Lower lobe of right lung (tissue), 2 donors: ENCODE results near the gene AP3S2. TPM values are rescaled to one million over a fixed set of nuclear protein-coding genes. Genes with fewer than 3 reads are reported as not detected.
"Not testable (repeated sequence)": the region's sequence is repeated elsewhere in the genome, so short reads cannot be mapped to it uniquely, and the experiment has no call there.

Source experiments
- ATAC-seq, 2 donors: fragments of 200-7000 bp; cut with Tn5 transposase; one replicate each; pipeline ENCODE4 v1.9.1; 2020 to 2022; ENCODE audit warnings: mild to moderate bottlenecking in 2 of 2, moderate library complexity in 2 of 2
- DNase-seq: peaks from one replicate; pipeline ENCODE4 v3.0.0-alpha.2; 2020
- H3K27ac ChIP-seq: fragments of 200-600 bp; one replicate; pipeline ENCODE4 v1.8.0; 2022
- H3K27me3 ChIP-seq: fragments of 200-600 bp; one replicate; pipeline ENCODE4 v1.8.0; 2022; ENCODE audit warnings: low read depth
- H3K36me3 ChIP-seq: fragments of 200-600 bp; one replicate; pipeline ENCODE4 v1.8.0; 2022; ENCODE audit warnings: mild to moderate bottlenecking
- H3K4me1 ChIP-seq: fragments of 200-600 bp; one replicate; pipeline ENCODE4 v1.8.0; 2022
- H3K4me3 ChIP-seq: fragments of 200-600 bp; one replicate; pipeline ENCODE4 v1.8.0; 2022; ENCODE audit warnings: mild to moderate bottlenecking
- H3K9me3 ChIP-seq: fragments of 200-600 bp; one replicate; pipeline ENCODE4 v1.8.0; 2022
- intact Hi-C: fragments of 100-400 bp; cut with DNase I; formaldehyde crosslinking; loops from one replicate; pipeline ENCODE4 v1.11.0; 2022
- total RNA-seq: library from RNA; stranded (reverse); fragmentation: NEBNext Ultra II Directional; extraction: Animal tissue kit (Norgen Biotek cat#: 25700); gene quantifications from one replicate; pipeline ENCODE4 v1.2.1, GENCODE V29; 2021
- TF ChIP-seq, protein P1 (sequence below): fragments of 200-600 bp; IDR thresholded peaks from one replicate; pipeline ENCODE4 v1.8.0; 2022; ENCODE audit warnings: antibody characterized with exemption, mild to moderate bottlenecking
- donor health status: DM: no; HTN: yes; CAD: no; lungs with severe emphysema.

AP3S2 gene
- total RNA-seq, 1 donor from 2014 or later = 36.9 TPM

DNA sequence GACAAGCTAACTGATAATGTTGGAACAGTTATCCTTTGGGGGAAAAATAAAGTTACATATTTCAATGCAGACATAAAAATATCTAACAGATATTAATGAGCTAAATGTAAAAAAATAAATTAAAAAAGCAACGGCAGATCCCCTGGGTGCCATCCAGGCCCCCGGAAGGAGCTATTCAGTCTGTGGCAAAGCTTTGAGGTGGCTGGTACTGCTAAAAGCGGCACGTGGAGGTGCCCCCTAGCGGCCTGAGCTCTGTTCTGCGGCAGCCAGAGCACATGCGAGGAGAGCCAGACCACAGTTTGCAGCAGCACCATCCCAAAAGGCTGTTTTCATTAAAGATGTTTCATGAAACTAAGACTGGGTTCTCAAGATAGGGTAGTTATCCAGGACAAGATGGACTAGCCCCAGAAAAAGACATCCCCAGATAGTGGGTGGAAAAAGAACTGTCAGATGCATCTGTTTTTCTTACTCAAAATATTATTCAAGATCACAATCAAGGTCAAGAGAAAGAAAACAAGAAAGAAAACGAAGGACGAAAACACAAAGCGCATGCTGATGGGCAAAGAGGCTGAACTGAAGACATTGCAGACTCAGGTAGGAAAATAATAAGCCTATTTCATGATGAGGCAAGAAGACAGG, 18.7 kb downstream of the AP3S2 start:
- H3K27me3 ChIP-seq = no peaks in the 10 kb centered on the region
- ATAC-seq (peak; percentile 94), DNase-seq (peak; percentile 89)
- no peaks in the 10 kb centered on the region for H3K4me1 ChIP-seq
- TF ChIP-seq, protein P1, sequence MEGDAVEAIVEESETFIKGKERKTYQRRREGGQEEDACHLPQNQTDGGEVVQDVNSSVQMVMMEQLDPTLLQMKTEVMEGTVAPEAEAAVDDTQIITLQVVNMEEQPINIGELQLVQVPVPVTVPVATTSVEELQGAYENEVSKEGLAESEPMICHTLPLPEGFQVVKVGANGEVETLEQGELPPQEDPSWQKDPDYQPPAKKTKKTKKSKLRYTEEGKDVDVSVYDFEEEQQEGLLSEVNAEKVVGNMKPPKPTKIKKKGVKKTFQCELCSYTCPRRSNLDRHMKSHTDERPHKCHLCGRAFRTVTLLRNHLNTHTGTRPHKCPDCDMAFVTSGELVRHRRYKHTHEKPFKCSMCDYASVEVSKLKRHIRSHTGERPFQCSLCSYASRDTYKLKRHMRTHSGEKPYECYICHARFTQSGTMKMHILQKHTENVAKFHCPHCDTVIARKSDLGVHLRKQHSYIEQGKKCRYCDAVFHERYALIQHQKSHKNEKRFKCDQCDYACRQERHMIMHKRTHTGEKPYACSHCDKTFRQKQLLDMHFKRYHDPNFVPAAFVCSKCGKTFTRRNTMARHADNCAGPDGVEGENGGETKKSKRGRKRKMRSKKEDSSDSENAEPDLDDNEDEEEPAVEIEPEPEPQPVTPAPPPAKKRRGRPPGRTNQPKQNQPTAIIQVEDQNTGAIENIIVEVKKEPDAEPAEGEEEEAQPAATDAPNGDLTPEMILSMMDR = peak; percentile 96
- no peak overlapping the region for H3K4me3 ChIP-seq
- intact Hi-C loops = loop anchor here (10.0 kb wide), 1 partner anchor 120 kb away; the partner anchor contains the start of gene MESP1
- H3K36me3 ChIP-seq = peaks cover 77% of the 10 kb centered on the region
- H3K27ac ChIP-seq = no peak overlapping the region
- H3K9me3 ChIP-seq = no peaks in the 10 kb centered on the region

DNA sequence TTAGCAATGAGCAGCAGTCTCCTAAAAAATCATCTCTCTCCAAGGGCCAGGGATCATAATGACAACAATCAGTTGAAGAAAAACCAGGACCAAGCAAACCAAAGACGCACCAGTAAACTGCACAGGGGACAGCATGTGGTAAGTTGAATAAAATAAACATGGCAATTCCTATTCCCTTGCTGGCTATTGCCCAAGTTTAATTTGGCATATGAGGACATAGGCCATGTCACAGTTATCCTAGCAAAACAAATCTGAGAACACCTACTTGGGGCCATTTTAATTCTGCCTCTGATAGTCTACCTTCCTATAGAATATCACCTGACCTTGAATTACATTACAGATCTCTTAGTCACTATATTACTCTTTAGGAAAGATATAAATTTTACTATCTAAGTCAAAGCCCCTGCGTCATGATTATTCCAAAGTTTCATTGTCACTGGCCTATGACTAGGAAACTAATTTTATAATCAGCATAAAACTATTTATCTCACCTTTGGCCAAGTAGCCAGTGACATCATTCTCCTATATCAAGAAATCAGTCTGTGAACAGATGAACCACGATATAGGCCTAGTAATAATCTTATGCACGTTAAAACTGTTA, 23.0 kb downstream of the AP3S2 start:
- H3K27ac ChIP-seq = no peak overlapping the region
- H3K4me1 ChIP-seq = no peaks in the 10 kb centered on the region
- ATAC-seq (no peak), DNase-seq (no peak)
- TF ChIP-seq, protein P1 = no peak
- no peaks in the 10 kb centered on the region for H3K9me3 ChIP-seq
- H3K4me3 ChIP-seq = no peak overlapping the region
- H3K36me3 ChIP-seq = peaks cover 43% of the 10 kb centered on the region
- intact Hi-C loops = loop anchor here (10.0 kb wide), 1 partner anchor 116 kb away; the partner anchor contains the start of gene MESP1
- no peaks in the 10 kb centered on the region for H3K27me3 ChIP-seq

DNA sequence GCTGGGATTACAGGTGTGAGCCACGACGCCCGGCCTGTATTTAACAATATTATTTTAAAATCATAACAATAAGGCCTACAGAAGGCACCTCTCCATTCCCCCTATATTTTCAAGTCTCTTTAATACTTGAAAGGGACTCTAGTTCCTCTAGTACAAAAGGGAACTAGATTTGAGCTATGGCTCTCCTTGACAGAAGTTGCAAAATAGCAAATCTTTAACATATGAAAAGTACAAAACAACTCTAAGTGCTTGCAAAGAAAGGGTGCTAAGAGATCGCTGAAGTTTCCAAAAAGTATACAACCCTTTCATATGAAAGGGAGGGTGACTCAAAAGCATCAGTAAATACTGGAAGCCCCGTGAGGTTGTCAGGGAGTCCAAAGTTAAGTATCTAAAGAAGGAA, 23.8 kb downstream of the AP3S2 start:
- H3K27me3 ChIP-seq = no peaks in the 10 kb centered on the region
- DNase-seq = no peak
- TF ChIP-seq, protein P1 = no peak
- no peak for ATAC-seq
- no peak overlapping the region for H3K27ac ChIP-seq
- H3K4me1 ChIP-seq = no peaks in the 10 kb centered on the region
- intact Hi-C loops = loop anchor here (10.0 kb wide), 1 partner anchor 115 kb away; the partner anchor contains the start of gene MESP1
- peaks cover 43% of the 10 kb centered on the region for H3K36me3 ChIP-seq
- no peak overlapping the region for H3K4me3 ChIP-seq
- no peaks in the 10 kb centered on the region for H3K9me3 ChIP-seq

DNA sequence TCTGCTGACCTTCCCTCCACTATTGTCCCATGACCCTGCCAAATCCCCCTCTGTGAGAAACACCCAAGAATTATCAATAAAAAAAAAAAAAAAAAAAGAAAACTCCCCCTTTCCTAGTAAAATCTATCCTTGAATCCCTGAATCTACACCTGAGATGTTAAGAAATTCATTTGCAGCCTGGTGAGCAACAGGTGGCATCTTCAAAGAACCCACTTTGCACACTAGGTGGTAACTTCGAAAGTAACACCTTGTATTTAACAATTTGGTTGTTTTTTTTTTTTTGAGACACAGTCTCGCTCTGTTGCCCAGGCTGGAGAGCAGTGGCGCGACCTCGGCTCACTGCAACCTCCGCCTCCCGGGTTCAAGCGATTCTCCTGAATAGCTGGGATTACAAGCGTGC, 24.3 kb downstream of the AP3S2 start:
- peaks cover 49% of the 10 kb centered on the region for H3K36me3 ChIP-seq
- H3K4me3 ChIP-seq, H3K9me3 ChIP-seq, H3K27me3 ChIP-seq, DNase-seq, ATAC-seq, intact Hi-C loops, H3K27ac ChIP-seq, H3K4me1 ChIP-seq: not testable (repeated sequence)

DNA sequence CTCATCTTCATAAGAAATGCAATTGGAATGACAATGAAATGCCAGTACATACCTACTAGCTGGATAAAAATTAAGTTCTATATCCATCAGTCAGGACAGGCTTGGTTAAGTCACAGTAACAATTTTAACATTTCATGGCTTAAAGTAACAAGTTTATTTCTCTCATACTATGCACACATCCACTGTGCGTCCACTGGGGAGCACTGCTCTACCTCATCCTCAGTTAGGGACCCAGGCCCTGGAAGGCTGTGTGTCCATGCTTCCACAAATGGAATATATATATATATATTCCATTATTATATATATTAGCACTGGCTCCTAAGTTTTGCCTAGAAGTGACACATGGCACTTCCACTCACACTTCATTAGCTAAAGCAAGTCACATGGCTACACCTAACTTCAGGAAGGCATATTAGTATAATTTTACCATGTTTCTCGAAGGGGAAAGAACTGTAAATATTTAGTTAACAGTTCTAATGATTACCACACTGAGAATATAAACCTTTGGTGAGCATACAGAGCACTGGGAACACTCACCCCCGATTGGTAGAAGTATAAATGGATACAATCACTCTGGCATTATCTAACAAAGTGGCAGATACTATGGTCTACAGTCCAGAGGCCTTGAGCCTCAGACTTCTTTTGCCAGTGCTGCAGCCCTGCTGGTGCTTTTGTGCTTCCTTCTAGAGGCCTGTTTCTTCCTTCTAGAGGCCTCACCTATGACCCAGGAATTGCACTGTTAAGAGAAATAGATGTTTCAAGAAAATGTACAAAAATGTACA, 28.6 kb downstream of the AP3S2 start:
- no peak overlapping the region for H3K4me3 ChIP-seq
- ATAC-seq (no peak), DNase-seq (no peak)
- no peaks in the 10 kb centered on the region for H3K27me3 ChIP-seq
- TF ChIP-seq, protein P1 = no peak
- peaks cover 56% of the 10 kb centered on the region for H3K36me3 ChIP-seq
- intact Hi-C loops = no loop called here
- no peaks in the 10 kb centered on the region for H3K4me1 ChIP-seq
- H3K9me3 ChIP-seq = no peaks in the 10 kb centered on the region
- H3K27ac ChIP-seq = no peak overlapping the region
